OCI-LY3 (cell line): ENCODE results near the gene NAV2.

Experiments
- H2AFZ ChIP-seq: fragments of 200-600, 300-600 bp; shearing (Covaris generic); 2 replicates; pipeline ENCODE4 v1.6.0; 2014; ENCODE audit warnings: antibody characterized with exemption, low read depth, low read length
- H3K27ac ChIP-seq: fragments of 200-600, 300-600 bp; sonication (generic); 2 replicates; pipeline ENCODE4 v1.5.1; 2014; ENCODE audit warnings: mild to moderate bottlenecking, low read length, moderate library complexity, mixed read lengths
- H3K27me3 ChIP-seq: fragments of 200-600, 300-600 bp; sonication (generic); 2 replicates; pipeline ENCODE4 v1.6.1; 2014; ENCODE audit warnings: low read depth, low read length, mixed read lengths
- H3K36me3 ChIP-seq: fragments of 200-600, 300-600 bp; sonication (generic); replicated peaks from 2 replicates; pipeline ENCODE3; 2014; ENCODE audit warnings: low read depth, low read length, mixed read lengths
- H3K4me1 ChIP-seq: fragments of 300-600, 200-600 bp; sonication (generic); 2 replicates; pipeline ENCODE4 v1.6.1; 2014; ENCODE audit warnings: low read length, mixed read lengths
- H3K4me2 ChIP-seq: fragments of 200-600, 300-600 bp; sonication (generic); 2 replicates; pipeline ENCODE4 v1.6.1; 2014; ENCODE audit warnings: low read length, mixed read lengths
- H3K4me3 ChIP-seq: fragments of 300-600, 200-600 bp; sonication (generic); 2 replicates; pipeline ENCODE4 v1.5.1; 2014; ENCODE audit warnings: antibody characterized with exemption, mild to moderate bottlenecking, low read length, moderate library complexity
- H3K79me2 ChIP-seq: fragments of 300-600, 200-600 bp; shearing (Covaris generic); 2 replicates; pipeline ENCODE4 v1.6.1; 2014; ENCODE audit warnings: mild to moderate bottlenecking, low read length, mixed read lengths
- H3K9ac ChIP-seq: fragments of 300-600, 200-600 bp; shearing (Covaris generic); 2 replicates; pipeline ENCODE4 v1.6.0; 2014; ENCODE audit warnings: mild to moderate bottlenecking, low read length, moderate library complexity
- H3K9me3 ChIP-seq: fragments of 200-600, 300-600 bp; shearing (Covaris generic); 2 replicates; pipeline ENCODE4 v1.6.1; 2014; ENCODE audit warnings: low read length, mixed read lengths; ENCODE audit not compliant: insufficient read depth
- H4K20me1 ChIP-seq: fragments of 200-600, 300-600 bp; sonication (generic); 2 replicates; pipeline ENCODE4 v1.6.1; 2016; ENCODE audit warnings: low read length, mixed read lengths; ENCODE audit not compliant: insufficient read depth
- CTCF ChIP-seq: fragments of 200-600, 300-600 bp; sonication (generic); IDR thresholded peaks from 2 replicates; pipeline ENCODE4 v1.5.1; 2014; ENCODE audit warnings: antibody characterized with exemption, low read length, low read depth
- EZH2phosphoT487 ChIP-seq: fragments of 200-600 bp; shearing (Covaris generic); IDR thresholded peaks from 2 replicates; pipeline ENCODE4 v1.6.1; 2018; ENCODE audit warnings: antibody characterized with exemption, mixed run types, low read depth

Gene NAV2

GRCh38 chr11:20032577-20033260 is 320.1 kb downstream of the NAV2 start:
- Histone ChIP-seq H3K4me1 (peaks cover 22% of the 10 kb centered on the region), H3K79me2 (no peaks in the 10 kb centered on the region)

GRCh38 chr11:20033806-20034205 is 321.2 kb downstream of the NAV2 start:
- H3K4me3 ChIP-seq = no peak overlapping the region
- H4K20me1 ChIP-seq = no peaks in the 10 kb centered on the region
- H2AFZ ChIP-seq = no peak overlapping the region
- TF ChIP-seq EZH2phosphoT487 (no peak), CTCF (no peak)
- H3K27ac ChIP-seq = no peak overlapping the region
- H3K4me2 ChIP-seq = no peak overlapping the region
- H3K9ac ChIP-seq = no peak overlapping the region
- no peaks in the 10 kb centered on the region for H3K79me2 ChIP-seq
- no peaks in the 10 kb centered on the region for H3K9me3 ChIP-seq
- no peaks in the 10 kb centered on the region for H3K36me3 ChIP-seq
- H3K4me1 ChIP-seq = peaks cover 31% of the 10 kb centered on the region
- H3K27me3 ChIP-seq = peaks cover 63% of the 10 kb centered on the region

More at GRCh38 chr11:20032577-20033260, 320.1 kb downstream of the NAV2 start:
- no peaks in the 10 kb centered on the region for H3K9me3 ChIP-seq
- H3K4me3 ChIP-seq = no peak overlapping the region
- TF ChIP-seq EZH2phosphoT487 (no peak), CTCF (no peak)
- no peaks in the 10 kb centered on the region for H4K20me1 ChIP-seq
- H2AFZ ChIP-seq = no peak overlapping the region
- H3K9ac ChIP-seq = no peak overlapping the region
- H3K4me2 ChIP-seq = no peak overlapping the region
- no peak overlapping the region for H3K27ac ChIP-seq
- no peaks in the 10 kb centered on the region for H3K36me3 ChIP-seq
- H3K27me3 ChIP-seq = peaks cover 72% of the 10 kb centered on the region

GRCh38 chr11:20034941-20035340 is 322.3 kb downstream of the NAV2 start:
- TF ChIP-seq EZH2phosphoT487 (no peak), CTCF (no peak)
- Histone ChIP-seq H3K27ac (no peak overlapping the region), H4K20me1 (no peaks in the 10 kb centered on the region)

GRCh38 chr11:20035375-20035700 is 322.7 kb downstream of the NAV2 start:
- no peak overlapping the region for H3K4me2 ChIP-seq
- H3K4me3 ChIP-seq = no peak overlapping the region

More at GRCh38 chr11:20034941-20035340, 322.3 kb downstream of the NAV2 start:
- Histone ChIP-seq H3K9ac (no peak overlapping the region), H3K27me3 (peaks cover 63% of the 10 kb centered on the region), H3K4me3 (no peak overlapping the region), H3K9me3 (no peaks in the 10 kb centered on the region), H2AFZ (no peak overlapping the region), H3K79me2 (no peaks in the 10 kb centered on the region), H3K4me2 (no peak overlapping the region), H3K36me3 (no peaks in the 10 kb centered on the region), H3K4me1 (peaks cover 31% of the 10 kb centered on the region)

More at GRCh38 chr11:20035375-20035700, 322.7 kb downstream of the NAV2 start:
- no peak overlapping the region for H2AFZ ChIP-seq
- H3K9me3 ChIP-seq = no peaks in the 10 kb centered on the region
- H3K4me1 ChIP-seq = peaks cover 31% of the 10 kb centered on the region
- no peaks in the 10 kb centered on the region for H3K79me2 ChIP-seq
- no peaks in the 10 kb centered on the region for H4K20me1 ChIP-seq
- TF ChIP-seq CTCF (no peak), EZH2phosphoT487 (no peak)
- no peak overlapping the region for H3K27ac ChIP-seq
- no peak overlapping the region for H3K9ac ChIP-seq
- peaks cover 66% of the 10 kb centered on the region for H3K27me3 ChIP-seq
- H3K36me3 ChIP-seq = no peaks in the 10 kb centered on the region
